ENCODE results near the gene DNAJC22.
A peak's percentile ranks its signal among the peaks of the same experiment; 100 is the strongest.
"Not testable (repeated sequence)": the region's sequence is repeated elsewhere in the genome, so short reads cannot be mapped to it uniquely, and the experiment has no call there.

The DNAJC22 gene

DNA sequence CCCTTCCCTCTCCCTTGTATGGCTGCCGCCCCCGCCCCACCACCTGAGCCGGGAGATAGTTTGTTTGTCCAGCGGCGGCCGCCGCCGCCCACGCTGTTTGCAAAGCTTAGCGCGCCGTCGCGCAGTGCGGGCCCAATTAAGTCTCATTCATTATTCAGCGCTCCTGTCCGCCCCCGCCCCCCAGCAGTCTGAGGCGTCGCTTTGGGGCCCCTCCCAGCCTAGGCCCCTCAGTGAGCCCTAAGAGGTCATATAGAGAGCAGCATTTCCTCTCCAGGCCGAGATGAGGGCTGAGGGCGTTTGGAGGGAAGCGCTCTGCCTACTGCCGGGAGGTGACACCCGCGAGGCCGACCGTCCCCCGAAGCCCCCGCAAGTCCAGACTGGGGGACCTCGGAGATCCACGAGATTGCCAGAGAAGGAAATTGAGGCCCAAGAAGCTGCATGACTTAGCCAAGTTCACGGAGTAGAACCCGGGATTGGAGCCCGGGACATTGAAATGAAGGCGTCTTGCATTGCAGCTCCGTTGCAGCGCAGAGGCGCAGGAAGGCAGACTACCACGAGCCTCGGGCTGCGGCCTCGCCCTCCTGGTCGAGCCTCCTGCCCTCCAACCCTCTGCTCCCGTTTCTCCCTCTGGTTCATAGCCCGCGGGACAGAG, at the start of gene DNAJC22:
TSS of gene DNAJC22 (plus strand) at position 230 of the 652 bp plus-strand sequence. CDS start 1,985 bp downstream, outside the sequence.
- DNase-seq: no peak

GRCh38 chr12:49297695-49298060, 49.0 kb upstream of the DNAJC22 start:
- DNase-seq: no peak

DNA sequence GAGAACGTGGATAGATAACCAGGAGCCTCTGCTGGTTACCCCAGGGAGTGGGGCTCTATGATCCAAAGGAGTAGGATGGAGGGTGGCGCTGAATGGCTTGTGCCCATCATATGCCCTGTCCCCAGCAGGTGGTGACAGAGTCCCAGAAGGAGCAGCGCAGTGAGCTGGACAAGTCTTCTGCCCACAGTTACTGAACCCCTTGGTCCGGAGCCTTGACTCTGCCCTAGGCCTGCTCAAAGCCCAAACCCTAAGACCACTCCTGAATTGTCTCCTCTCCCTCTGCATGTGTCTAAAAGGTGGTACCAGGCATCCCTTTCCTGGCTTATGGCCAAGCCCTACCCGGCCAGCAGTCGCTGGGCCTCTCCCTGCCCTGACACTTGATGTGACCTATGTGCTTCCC, 48.5 kb upstream of the DNAJC22 start:
- no peak for DNase-seq

- no peak for DNase-seq
Measured at GRCh38 chr12:49301760-49302159, 44.9 kb upstream of the DNAJC22 start.

DNA sequence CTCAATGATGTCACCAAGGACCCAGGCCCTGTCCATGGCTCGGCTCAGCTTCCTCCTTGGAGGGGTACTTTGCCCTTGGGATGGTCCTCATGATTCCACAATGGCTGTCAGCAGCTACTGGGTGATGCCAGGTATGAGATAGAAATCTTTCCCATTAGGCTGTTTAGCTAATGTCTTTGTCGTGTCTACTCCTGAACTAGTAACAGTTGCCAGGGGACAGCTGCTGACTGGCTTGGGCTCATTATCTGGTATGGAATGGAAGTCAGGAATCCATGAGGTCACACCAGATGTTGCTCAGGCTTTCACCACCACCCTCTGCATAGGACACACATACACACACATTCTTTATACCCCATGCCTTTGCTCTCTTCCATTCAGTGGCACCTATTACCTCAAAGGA, 42.5 kb upstream of the DNAJC22 start:
- no peak for DNase-seq

DNA sequence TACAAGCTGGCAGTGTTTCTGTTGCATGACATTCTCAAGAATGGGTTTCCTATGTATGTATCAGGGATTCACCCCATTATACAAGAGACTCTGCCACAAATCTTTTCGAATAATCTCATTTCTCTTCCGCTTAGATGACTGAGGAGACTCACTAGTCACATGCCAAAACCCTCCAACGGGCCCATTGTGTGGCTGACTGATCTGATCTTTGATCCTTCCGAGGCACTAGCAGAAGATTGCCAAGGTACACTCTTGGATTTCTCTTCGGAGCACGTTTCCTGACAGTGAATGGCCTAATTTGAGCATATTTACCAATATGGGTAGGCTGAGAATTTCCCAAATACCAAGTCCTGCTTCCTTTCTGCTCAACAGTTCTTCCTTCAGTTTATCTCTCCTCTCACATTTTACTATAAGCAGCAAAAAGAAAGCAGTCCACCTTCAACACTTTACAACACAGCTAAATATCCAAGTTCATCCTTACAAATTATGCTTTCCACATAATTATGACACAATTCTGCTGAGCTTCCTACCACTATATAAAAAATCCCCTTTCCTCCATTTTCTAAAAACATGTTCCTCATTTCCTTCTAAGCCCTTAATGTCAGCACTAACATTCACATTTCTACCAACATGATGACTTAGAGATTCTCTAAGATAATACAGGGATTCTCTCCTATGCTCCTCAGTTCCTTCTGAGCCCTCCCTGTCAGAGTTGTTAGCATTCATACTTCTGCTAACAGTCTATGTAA, 40.8 kb upstream of the DNAJC22 start:
- DNase-seq: no peak

DNA sequence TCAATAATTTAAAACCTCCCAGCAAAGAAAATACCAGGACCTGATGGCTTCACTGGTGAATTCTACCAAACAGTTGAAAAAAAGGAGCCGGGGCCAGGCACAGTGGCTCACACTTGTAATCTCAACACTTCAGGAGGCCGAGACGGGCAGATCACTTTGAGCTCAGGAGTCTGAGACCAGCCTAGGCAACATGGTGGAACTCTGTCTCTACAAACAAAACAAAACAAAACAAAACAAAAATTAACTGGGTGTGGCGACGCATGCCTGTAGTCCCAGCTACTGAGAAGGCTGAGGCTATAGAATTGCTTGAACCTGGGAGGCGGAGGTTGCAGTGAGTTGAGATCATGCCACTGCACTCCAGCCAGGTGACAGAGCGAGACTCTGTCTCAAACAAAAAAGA, 37.3 kb upstream of the DNAJC22 start:
- DNase-seq: no peak

GRCh38 chr12:49310451-49311000, 36.2 kb upstream of the DNAJC22 start:
- DNase-seq: not testable (repeated sequence)

- no peak for DNase-seq
Measured at GRCh38 chr12:49314811-49315210, 31.9 kb upstream of the DNAJC22 start.

DNA sequence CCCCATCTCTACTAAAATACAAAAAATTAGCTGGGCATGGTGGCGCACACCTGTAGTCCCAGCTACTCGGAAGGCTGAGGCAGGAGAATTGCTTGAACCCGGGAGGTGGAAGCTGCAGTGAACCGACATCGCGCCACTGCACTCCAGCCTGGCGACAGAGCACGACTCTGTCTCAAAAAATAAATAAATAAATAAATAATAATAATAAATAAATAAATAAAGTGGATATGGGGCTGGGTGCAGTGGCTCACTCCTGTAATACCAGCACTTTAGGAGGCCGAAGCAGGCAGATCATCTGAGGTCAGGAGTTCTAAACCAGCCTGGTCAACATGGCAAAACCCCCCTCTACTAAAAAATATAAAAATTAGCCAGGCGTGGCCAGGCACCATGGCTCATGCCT, 29.6 kb upstream of the DNAJC22 start:
- DNase-seq: not testable (repeated sequence)

- not testable (repeated sequence) for DNase-seq
Measured at GRCh38 chr12:49320411-49321103, 26.1 kb upstream of the DNAJC22 start.

DNA sequence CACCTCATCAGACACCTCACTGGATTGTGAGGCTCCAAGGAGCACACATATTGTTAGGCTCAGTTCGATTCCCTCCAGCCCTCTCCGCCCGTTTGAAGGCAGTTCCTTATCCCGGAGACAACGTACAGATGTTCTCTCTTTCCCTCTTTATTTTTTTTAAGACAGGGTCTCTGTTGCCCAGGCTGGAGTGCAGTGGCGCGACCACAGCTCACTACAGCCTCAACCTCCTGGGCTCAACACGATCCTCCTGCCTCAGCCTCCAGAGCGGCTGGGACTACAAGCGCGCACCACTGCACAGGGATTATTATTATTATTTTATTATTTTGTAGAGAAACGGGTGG, 24.4 kb upstream of the DNAJC22 start:
- no peak for DNase-seq

GRCh38 chr12:49322708-49323523, 23.8 kb upstream of the DNAJC22 start, which contains the start of gene TROAP:
TSS of gene TROAP (plus strand) at chr12:49323255. CDS start at chr12:49323609, 354 bp downstream.
- DNase-seq: peak; percentile 97

DNA sequence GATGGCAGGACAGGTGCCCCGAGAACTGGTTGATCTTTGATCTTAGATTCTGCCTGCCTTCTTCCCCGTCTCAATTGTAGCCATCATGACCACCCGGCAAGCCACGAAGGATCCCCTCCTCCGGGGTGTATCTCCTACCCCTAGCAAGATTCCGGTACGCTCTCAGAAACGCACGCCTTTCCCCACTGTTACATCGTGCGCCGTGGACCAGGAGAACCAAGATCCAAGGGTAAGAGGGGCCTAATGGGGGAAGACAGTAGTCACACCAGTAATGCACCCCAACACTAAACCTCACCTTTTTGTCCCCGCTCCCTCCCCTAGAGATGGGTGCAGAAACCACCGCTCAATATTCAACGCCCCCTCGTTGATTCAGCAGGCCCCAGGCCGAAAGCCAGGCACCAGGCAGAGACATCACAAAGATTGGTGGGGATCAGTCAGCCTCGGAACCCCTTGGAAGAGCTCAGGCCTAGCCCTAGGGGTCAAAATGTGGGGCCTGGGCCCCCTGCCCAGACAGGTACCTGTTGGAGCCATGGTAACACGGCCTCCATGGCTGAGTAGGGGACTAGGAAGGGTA, 23.1 kb upstream of the DNAJC22 start:
- DNase-seq: no peak

- DNase-seq: no peak
Measured at GRCh38 chr12:49325606-49326005, 21.1 kb upstream of the DNAJC22 start.

DNA sequence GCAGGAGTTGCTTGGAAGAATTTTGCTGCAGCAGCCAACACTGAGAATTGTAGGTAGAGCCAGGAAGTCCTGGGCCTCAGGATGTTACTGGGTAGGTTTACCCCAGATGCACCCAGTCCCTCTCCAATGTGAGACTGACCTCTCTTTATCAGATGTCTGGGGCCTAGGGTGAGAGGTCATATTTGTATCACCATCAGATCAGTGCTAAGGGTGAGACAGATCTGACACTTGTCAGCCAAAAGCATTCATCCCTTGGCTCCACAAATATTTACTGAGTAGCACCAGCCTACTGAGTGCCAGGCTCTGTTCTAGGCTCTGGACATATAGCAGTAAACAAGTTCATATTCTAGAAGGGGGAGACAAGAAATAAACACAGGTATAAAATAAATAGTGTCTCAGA, 19.3 kb upstream of the DNAJC22 start:
- DNase-seq: no peak

DNA sequence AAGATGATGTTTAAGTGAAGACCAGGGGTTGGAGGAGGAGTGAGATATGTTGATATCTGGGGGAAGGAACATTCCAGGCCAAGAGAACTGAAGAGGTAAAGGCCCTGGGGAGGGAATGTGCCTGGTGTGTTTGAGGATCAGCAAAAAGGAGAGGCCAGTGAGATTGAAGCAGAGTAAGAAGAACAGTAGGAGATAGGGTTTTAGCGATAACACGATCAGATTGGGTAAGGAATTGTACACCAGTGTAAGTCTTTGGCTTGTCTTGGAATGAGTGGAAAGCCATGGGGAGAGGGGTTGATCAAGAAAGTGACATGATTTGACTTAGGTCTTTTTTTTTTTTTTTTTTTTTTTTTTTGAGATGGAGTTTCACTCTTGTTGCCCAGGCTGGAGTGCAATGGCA, 18.8 kb upstream of the DNAJC22 start:
- DNase-seq: no peak

- no peak for DNase-seq
Measured at GRCh38 chr12:49328816-49329215, 17.9 kb upstream of the DNAJC22 start.

DNA sequence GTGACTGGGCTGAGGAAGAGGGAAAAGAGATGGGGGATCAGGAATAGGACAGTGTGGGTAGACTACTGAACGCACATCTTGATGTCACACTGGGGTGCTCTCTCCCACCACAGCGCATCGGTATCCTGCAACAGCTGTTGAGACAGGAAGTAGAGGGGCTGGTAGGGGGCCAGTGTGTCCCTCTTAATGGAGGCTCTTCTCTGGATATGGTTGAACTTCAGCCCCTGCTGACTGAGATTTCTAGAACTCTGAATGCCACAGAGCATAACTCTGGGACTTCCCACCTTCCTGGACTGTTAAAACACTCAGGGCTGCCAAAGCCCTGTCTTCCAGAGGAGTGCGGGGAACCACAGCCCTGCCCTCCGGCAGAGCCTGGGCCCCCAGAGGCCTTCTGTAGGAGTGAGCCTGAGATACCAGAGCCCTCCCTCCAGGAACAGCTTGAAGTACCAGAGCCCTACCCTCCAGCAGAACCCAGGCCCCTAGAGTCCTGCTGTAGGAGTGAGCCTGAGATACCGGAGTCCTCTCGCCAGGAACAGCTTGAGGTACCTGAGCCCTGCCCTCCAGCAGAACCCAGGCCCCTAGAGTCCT, 16.6 kb upstream of the DNAJC22 start:
- no peak for DNase-seq

DNA sequence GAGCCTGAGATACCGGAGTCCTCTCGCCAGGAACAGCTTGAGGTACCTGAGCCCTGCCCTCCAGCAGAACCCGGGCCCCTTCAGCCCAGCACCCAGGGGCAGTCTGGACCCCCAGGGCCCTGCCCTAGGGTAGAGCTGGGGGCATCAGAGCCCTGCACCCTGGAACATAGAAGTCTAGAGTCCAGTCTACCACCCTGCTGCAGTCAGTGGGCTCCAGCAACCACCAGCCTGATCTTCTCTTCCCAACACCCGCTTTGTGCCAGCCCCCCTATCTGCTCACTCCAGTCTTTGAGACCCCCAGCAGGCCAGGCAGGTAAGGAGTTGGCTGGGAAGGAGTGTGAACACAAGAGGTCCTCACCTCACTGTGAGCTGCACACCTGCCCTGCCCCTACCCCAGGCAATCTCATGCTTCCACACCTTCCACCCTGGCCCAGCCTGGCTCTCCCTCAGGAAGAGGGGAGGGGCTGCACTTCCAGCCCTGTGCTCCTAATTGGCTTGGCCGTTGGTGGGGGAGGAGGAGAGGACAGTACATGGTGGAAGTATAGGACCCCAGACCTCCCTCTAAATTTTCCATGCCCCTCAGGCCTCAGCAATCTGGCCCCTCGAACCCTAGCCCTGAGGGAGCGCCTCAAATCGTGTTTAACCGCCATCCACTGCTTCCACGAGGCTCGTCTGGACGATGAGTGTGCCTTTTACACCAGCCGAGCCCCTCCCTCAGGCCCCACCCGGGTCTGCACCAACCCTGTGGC, 15.9 kb upstream of the DNAJC22 start:
- DNase-seq: no peak

Data from stimulated activated CD4-positive, alpha-beta T cell treated with anti-CD3 and anti-CD28 coated beads, Interleukin-4, amount 100 ng/mL, for 24 hours (primary cell).